Measurements from ENCODE around the gene MED25.

The MED25 gene

GRCh38 chr19:49793561-49793840 lies 24.6 kb upstream of the MED25 start:
- TF ChIP-seq, protein P1, sequence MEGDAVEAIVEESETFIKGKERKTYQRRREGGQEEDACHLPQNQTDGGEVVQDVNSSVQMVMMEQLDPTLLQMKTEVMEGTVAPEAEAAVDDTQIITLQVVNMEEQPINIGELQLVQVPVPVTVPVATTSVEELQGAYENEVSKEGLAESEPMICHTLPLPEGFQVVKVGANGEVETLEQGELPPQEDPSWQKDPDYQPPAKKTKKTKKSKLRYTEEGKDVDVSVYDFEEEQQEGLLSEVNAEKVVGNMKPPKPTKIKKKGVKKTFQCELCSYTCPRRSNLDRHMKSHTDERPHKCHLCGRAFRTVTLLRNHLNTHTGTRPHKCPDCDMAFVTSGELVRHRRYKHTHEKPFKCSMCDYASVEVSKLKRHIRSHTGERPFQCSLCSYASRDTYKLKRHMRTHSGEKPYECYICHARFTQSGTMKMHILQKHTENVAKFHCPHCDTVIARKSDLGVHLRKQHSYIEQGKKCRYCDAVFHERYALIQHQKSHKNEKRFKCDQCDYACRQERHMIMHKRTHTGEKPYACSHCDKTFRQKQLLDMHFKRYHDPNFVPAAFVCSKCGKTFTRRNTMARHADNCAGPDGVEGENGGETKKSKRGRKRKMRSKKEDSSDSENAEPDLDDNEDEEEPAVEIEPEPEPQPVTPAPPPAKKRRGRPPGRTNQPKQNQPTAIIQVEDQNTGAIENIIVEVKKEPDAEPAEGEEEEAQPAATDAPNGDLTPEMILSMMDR (IDR thresholded peaks at IDR 0.05; ENCODE audit: insufficient read depth, low read length, missing control alignments): no peak
- CTCF ChIA-PET: no interaction called here
- POLR2A ChIA-PET: no interaction called here
- H3K4me3 ChIP-seq (ENCODE audit: low read depth, low read length): no peak overlapping the region
- no peak for DNase-seq (ENCODE audit: low read depth, low spot score)

DNA sequence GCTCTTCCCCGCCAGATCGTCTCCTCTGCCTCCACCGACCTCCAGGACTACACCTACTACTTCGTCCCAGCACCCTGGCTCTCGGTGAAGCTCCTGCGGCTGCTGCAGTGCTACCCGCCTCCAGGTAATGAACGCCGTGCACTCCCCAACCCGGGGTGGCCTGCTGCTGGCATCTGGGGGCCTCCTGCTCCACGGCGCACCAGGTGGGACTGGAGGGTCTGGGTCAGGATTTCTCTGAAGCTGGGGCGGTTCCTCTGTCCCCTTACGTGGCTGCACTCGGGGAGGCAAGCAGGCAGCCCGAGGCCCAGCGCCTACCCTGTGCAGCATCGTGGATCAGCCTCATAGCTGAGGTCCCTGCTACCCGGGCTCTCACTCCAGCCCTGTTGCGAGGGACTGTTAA lies 22.5 kb upstream of the MED25 start:
- no peak overlapping the region for H3K4me3 ChIP-seq (ENCODE audit: low read depth, low read length)
- no peak for DNase-seq (ENCODE audit: low read depth, low spot score)
- ChIA-PET CTCF (interaction anchor here (1.4 kb wide), 1 partner anchor 115 kb away, joined by 3 read pairs; no protein-coding TSS in a partner anchor), POLR2A (interaction anchor here (0.9 kb wide), 1 partner anchor 24 kb away, joined by 3 read pairs; no protein-coding TSS in a partner anchor)
- TF ChIP-seq, protein P1 (IDR thresholded peaks at IDR 0.05; ENCODE audit: insufficient read depth, low read length, missing control alignments): no peak

GRCh38 chr19:49798574-49798973 lies 19.5 kb upstream of the MED25 start:
- H3K4me3 ChIP-seq (ENCODE audit: low read depth, low read length): no peak overlapping the region
- TF ChIP-seq, protein P1 (IDR thresholded peaks at IDR 0.05; ENCODE audit: insufficient read depth, low read length, missing control alignments): no peak
- DNase-seq (ENCODE audit: low read depth, low spot score): no peak
- POLR2A ChIA-PET: no interaction called here
- CTCF ChIA-PET: no interaction called here

GRCh38 chr19:49799271-49799797 lies 18.8 kb upstream of the MED25 start:
- TF ChIP-seq, protein P1 (IDR thresholded peaks at IDR 0.05; ENCODE audit: insufficient read depth, low read length, missing control alignments): no peak
- CTCF ChIA-PET: no interaction called here
- POLR2A ChIA-PET: no interaction called here
- no peak for DNase-seq (ENCODE audit: low read depth, low spot score)
- H3K4me3 ChIP-seq (ENCODE audit: low read depth, low read length): no peak overlapping the region

- H3K4me3 ChIP-seq (ENCODE audit: low read depth, low read length): no peak overlapping the region
- TF ChIP-seq, protein P1 (IDR thresholded peaks at IDR 0.05; ENCODE audit: insufficient read depth, low read length, missing control alignments): no peak
- POLR2A ChIA-PET: no interaction called here
- DNase-seq (ENCODE audit: low read depth, low spot score): no peak
- CTCF ChIA-PET: no interaction called here
Measured at GRCh38 chr19:49799798-49800376, 18.2 kb upstream of the MED25 start.

GRCh38 chr19:49800771-49801170 lies 17.3 kb upstream of the MED25 start:
- POLR2A ChIA-PET: no interaction called here

More at GRCh38 chr19:49800771-49801170, 17.3 kb upstream of the MED25 start:
- no peak for DNase-seq (ENCODE audit: low read depth, low spot score)
- TF ChIP-seq, protein P1 (IDR thresholded peaks at IDR 0.05; ENCODE audit: insufficient read depth, low read length, missing control alignments): no peak
- CTCF ChIA-PET: interaction anchor here (0.7 kb wide), 1 partner anchor 128 kb away, joined by 4 read pairs; no protein-coding TSS in a partner anchor
- no peak overlapping the region for H3K4me3 ChIP-seq (ENCODE audit: low read depth, low read length)
